Hindlimb muscle (tissue), 1 donor: Measurements from ENCODE around the gene CAMSAP2. TPM values are rescaled to one million over a fixed set of nuclear protein-coding genes. Genes with fewer than 3 reads are reported as not detected.

Experiments used
- DNase-seq: peaks from one replicate; pipeline ENCODE4 v3.0.0-alpha.2; 2013
- polyA plus RNA-seq: library from polyadenylated mRNA; unstranded; fragments of 120-200 nt; gene quantifications from one replicate; pipeline ENCODE4 v1.2.1, GENCODE V29; 2013; ENCODE audit not compliant: insufficient read length

The CAMSAP2 gene
- polyA plus RNA-seq, 1 donor = 16.4 TPM

GRCh38 chr1:200901796-200902444 is 163.2 kb downstream of the CAMSAP2 start:
- DNase-seq = no peak

- DNase-seq = no peak
Measured at GRCh38 chr1:200903793-200904192, 165.1 kb downstream of the CAMSAP2 start.

- DNase-seq = no peak
Measured at GRCh38 chr1:200904772-200905171, 166.1 kb downstream of the CAMSAP2 start.

GRCh38 chr1:200905411-200906052 is 166.8 kb downstream of the CAMSAP2 start:
- DNase-seq = no peak

- no peak for DNase-seq
Measured at GRCh38 chr1:200906491-200906890, 167.8 kb downstream of the CAMSAP2 start.

DNA sequence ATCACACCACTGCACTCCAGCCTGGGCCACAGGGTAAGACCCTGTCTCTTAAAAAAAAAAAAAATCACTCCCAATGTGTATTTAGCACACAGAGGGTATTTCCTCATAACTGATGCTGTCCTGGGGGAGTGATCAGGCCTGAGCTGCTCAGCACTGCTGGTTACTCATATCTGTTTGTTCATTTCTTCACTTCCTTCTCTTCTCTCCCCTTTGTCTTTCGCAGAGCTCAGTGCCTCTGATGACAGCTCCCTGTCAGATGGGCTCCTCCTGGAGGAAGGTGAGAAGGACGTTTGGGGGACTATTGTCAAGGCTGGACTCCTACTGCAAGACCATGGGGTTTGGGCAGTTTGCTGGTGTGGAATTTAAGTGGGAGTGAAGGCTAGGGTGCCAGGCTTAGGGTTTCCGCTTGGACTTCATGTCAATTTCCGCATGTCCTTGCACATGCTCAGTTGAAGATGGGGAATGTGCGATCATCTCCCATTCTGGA is 169.0 kb downstream of the CAMSAP2 start:
- no peak for DNase-seq

DNA sequence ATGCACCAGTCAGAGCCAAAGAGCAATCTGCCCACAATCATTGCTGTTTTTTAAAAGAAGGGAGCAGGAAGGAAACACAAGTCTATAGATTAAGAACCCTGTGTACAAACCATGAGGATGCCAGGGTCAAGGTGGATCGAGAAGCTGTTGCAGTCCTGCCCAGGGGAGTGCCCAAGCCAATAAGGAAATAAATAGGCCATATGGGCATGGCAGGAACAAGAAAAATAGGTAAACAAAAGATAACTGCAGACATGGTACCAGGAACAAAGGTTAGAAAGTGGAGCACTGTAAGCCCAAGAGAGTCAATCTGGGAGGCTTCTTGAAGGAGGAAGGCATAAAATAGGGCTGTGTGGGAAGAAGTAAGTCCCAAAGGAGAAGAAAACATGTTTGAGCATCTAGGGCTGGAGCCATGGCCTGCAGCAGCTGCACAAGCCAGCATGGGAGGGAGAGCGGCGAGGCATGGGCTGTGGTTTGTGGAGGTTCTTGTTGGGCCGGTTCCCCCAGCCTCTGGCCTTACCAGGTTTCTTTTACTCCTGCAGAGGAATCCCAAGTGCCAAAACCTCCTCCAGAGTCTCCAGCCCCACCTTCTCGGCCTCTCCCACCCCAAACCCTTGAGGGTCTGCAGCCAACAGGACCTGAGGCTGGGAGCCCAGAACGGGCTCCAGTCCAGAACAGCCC is 169.6 kb downstream of the CAMSAP2 start:
- no peak for DNase-seq

GRCh38 chr1:200909071-200909470 is 170.4 kb downstream of the CAMSAP2 start:
- no peak for DNase-seq

GRCh38 chr1:200909757-200910239 is 171.1 kb downstream of the CAMSAP2 start:
- no peak for DNase-seq

Other genes starting within 250 kb of the CAMSAP2 start
- gene KIF14, start 118.1 kb upstream of the CAMSAP2 start, polyA plus RNA-seq = 2.1 TPM
- gene DDX59, start 69.0 kb upstream of the CAMSAP2 start, polyA plus RNA-seq = 19.7 TPM
- not detected for gene GPR25, start 134.1 kb downstream of the CAMSAP2 start, polyA plus RNA-seq
- 4.6 TPM for gene INAVA, start 156.0 kb downstream of the CAMSAP2 start, polyA plus RNA-seq